NT2/D1 (cell line): Measurements from ENCODE around the gene PKD2L2.

ENCODE experiments used
- DNase-seq: peaks from one replicate; pipeline ENCODE4 v3.0.0-alpha.2; 2011; ENCODE audit warnings: low read depth, low spot score
- H3K27me3 ChIP-seq: 2 replicates; pipeline ENCODE4 v1.6.0; 2011; ENCODE audit warnings: mild to moderate bottlenecking; ENCODE audit not compliant: insufficient read length, insufficient read depth
- H3K36me3 ChIP-seq: 2 replicates; pipeline ENCODE4 v1.6.1; 2011; ENCODE audit warnings: mild to moderate bottlenecking, low read length, mixed read lengths; ENCODE audit not compliant: insufficient read depth, insufficient read length
- H3K4me1 ChIP-seq: 2 replicates; pipeline ENCODE4 v1.5.1; 2011; ENCODE audit not compliant: insufficient read depth, insufficient read length
- H3K4me3 ChIP-seq: 2 replicates; pipeline ENCODE4 v1.5.1; 2011; ENCODE audit warnings: low read depth; ENCODE audit not compliant: insufficient read length
- H3K9ac ChIP-seq: 2 replicates; pipeline ENCODE4 v1.6.0; 2011; ENCODE audit warnings: low read depth; ENCODE audit not compliant: insufficient read length
- H3K9me3 ChIP-seq: 2 replicates; pipeline ENCODE4 v1.5.1; 2011; ENCODE audit warnings: mild to moderate bottlenecking, low read length; ENCODE audit not compliant: insufficient read depth
- SUZ12 ChIP-seq: IDR thresholded peaks from 2 replicates; pipeline ENCODE4 v1.6.1; 2011; ENCODE audit not compliant: insufficient read length, insufficient read depth; ENCODE audit errors: extremely low read depth
- YY1 ChIP-seq: IDR thresholded peaks from 2 replicates; pipeline ENCODE4 v1.6.1; 2011; ENCODE audit not compliant: insufficient read length, insufficient read depth
- ZNF274 ChIP-seq: IDR thresholded peaks from 2 replicates; pipeline ENCODE4 v1.6.1; 2011; ENCODE audit warnings: mild to moderate bottlenecking, low read depth, low read length

PKD2L2 gene

DNA sequence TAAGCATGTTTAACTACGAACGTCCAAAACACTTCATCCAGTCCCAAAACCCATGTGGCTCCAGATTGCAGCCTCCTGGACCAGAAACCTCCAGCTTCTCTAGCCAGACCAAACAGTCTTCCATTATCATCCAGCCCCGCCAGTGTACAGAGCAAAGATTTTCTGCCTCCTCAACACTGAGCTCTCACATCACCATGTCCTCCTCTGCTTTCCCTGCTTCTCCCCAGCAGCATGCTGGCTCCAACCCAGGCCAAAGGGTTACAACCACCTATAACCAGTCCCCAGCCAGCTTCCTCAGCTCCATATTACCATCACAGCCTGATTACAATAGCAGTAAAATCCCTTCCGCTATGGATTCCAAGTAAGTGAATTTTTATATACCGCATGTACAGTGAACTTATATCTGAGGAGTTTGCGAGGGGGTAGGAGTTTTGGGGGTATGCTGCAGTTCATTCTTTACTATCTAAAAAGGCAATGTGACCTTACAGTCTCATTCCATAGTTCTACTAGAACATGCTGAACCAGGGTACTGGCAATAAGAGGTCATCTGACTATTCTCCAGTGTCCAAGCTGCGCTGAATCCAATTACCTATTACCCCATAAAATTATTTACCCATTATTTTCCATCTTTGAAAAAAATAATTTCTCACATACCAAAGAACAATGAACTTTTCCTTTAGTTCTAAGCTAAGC lies 18.5 kb upstream of the PKD2L2 start:
- no peak for TF ChIP-seq YY1
- TF ChIP-seq ZNF274: no peak
- no peak for TF ChIP-seq SUZ12
- H3K9ac ChIP-seq: no peak overlapping the region
- H3K4me3 ChIP-seq: no peak overlapping the region
- no peak for DNase-seq
- H3K36me3 ChIP-seq: no peaks in the 10 kb centered on the region
- no peaks in the 10 kb centered on the region for H3K27me3 ChIP-seq
- H3K4me1 ChIP-seq: no peaks in the 10 kb centered on the region
- H3K9me3 ChIP-seq: no peaks in the 10 kb centered on the region

DNA sequence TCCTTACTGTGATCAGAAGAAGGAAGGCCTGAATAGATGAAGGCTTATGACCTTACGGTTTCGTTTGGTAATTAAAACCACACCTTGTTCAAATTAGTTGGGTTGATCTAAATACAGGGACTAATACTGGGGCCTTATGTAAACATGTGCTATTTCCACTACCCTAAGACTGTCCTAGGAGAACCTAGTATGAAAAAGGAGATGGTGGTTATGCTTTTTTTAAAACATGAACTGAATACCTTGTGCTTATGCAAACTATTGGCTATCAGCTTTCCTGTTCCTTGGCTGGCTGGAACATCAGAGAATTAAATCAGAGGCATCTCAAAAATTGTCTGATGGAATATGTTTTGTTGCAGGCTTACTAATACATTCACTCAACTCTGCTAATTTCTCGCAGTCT lies 17.7 kb upstream of the PKD2L2 start:
- H3K4me3 ChIP-seq: no peak overlapping the region
- H3K9me3 ChIP-seq: no peaks in the 10 kb centered on the region
- H3K36me3 ChIP-seq: no peaks in the 10 kb centered on the region
- H3K4me1 ChIP-seq: no peaks in the 10 kb centered on the region
- DNase-seq: no peak
- H3K9ac ChIP-seq: no peak overlapping the region
- TF ChIP-seq YY1 (no peak), ZNF274 (no peak), SUZ12 (no peak)
- no peaks in the 10 kb centered on the region for H3K27me3 ChIP-seq

GRCh38 chr5:137872466-137872865 lies 16.8 kb upstream of the PKD2L2 start:
- TF ChIP-seq ZNF274 (no peak), YY1 (no peak), SUZ12 (no peak)
- Histone ChIP-seq H3K9ac (no peak overlapping the region), H3K36me3 (no peaks in the 10 kb centered on the region), H3K27me3 (no peaks in the 10 kb centered on the region), H3K4me1 (no peaks in the 10 kb centered on the region), H3K4me3 (no peak overlapping the region), H3K9me3 (no peaks in the 10 kb centered on the region)
- DNase-seq: no peak

DNA sequence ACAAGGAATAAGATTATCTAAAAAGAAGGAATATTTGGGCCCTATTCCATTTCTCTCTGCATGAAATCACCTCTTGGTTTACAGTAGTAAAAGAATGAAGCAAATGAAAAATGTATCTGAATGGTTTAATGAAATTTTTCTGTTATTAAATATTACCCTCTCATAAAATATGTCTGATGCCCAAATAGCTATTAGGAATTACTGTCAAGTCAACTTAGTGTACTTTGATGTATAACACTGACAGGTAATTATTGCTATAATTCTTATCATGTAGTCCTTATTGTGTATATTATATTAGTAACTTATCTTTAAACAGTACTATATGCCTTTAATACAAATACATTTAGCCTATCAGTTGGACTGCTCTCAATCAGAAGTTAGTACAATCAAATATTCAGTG lies 13.2 kb upstream of the PKD2L2 start:
- Histone ChIP-seq H3K27me3 (no peaks in the 10 kb centered on the region), H3K9ac (no peak overlapping the region), H3K36me3 (no peaks in the 10 kb centered on the region), H3K4me3 (no peak overlapping the region), H3K9me3 (no peaks in the 10 kb centered on the region), H3K4me1 (no peaks in the 10 kb centered on the region)
- no peak for DNase-seq
- TF ChIP-seq YY1: no peak
- no peak for TF ChIP-seq ZNF274
- TF ChIP-seq SUZ12: no peak

- H3K4me3 ChIP-seq: no peak overlapping the region
- no peaks in the 10 kb centered on the region for H3K4me1 ChIP-seq
- no peak for DNase-seq
- no peaks in the 10 kb centered on the region for H3K9me3 ChIP-seq
- TF ChIP-seq ZNF274: no peak
- no peak for TF ChIP-seq SUZ12
- no peak for TF ChIP-seq YY1
- H3K9ac ChIP-seq: no peak overlapping the region
- no peaks in the 10 kb centered on the region for H3K36me3 ChIP-seq
- H3K27me3 ChIP-seq: no peaks in the 10 kb centered on the region
Observed at GRCh38 chr5:137880313-137880712, 8.9 kb upstream of the PKD2L2 start.

- H3K4me3 ChIP-seq: no peak overlapping the region
- no peak overlapping the region for H3K9ac ChIP-seq
- no peaks in the 10 kb centered on the region for H3K36me3 ChIP-seq
- H3K9me3 ChIP-seq: no peaks in the 10 kb centered on the region
- H3K4me1 ChIP-seq: no peaks in the 10 kb centered on the region
- no peaks in the 10 kb centered on the region for H3K27me3 ChIP-seq
- no peak for DNase-seq
- TF ChIP-seq ZNF274 (no peak), SUZ12 (no peak), YY1 (no peak)
Observed at GRCh38 chr5:137887831-137888230, 1.4 kb upstream of the PKD2L2 start.

- Histone ChIP-seq H3K27me3 (no peaks in the 10 kb centered on the region), H3K9me3 (no peaks in the 10 kb centered on the region), H3K4me1 (no peaks in the 10 kb centered on the region), H3K9ac (peak overlapping the region; percentile 64), H3K4me3 (no peak overlapping the region), H3K36me3 (no peaks in the 10 kb centered on the region)
- no peak for DNase-seq
- TF ChIP-seq ZNF274 (no peak), SUZ12 (no peak), YY1 (no peak)
Observed at GRCh38 chr5:137888466-137888862, 793 bp upstream of the PKD2L2 start.

GRCh38 chr5:137890845-137891244 lies 1.6 kb downstream of the PKD2L2 start:
- no peaks in the 10 kb centered on the region for H3K4me1 ChIP-seq
- no peak overlapping the region for H3K9ac ChIP-seq
- no peak for DNase-seq
- H3K36me3 ChIP-seq: no peaks in the 10 kb centered on the region
- H3K27me3 ChIP-seq: no peaks in the 10 kb centered on the region
- no peak for TF ChIP-seq ZNF274
- no peak for TF ChIP-seq SUZ12
- no peak for TF ChIP-seq YY1
- no peaks in the 10 kb centered on the region for H3K9me3 ChIP-seq
- H3K4me3 ChIP-seq: no peak overlapping the region
